ENCODE measurements around the gene GREB1.

- TF ChIP-seq CTCF (IDR thresholded peaks at IDR 0.05) = no peak
- TF ChIP-seq POLR2A (IDR thresholded peaks at IDR 0.05) = no peak
These were observed 41.1 kb upstream of the GREB1 start for GRCh38 chr2:11492720-11493119.

Data from gastroesophageal sphincter (tissue), 3 donors.